Type B pancreatic cell (in vitro differentiated cells): ENCODE data around the gene MYLK2. TPM values are rescaled to one million over a fixed set of nuclear protein-coding genes. Genes with fewer than 3 reads are reported as not detected.

ENCODE experiments used
- DNase-seq: peaks from one replicate; pipeline ENCODE4 v3.0.0; 2021; ENCODE audit warnings: mixed read lengths; ENCODE audit not compliant: unreplicated experiment; ENCODE audit errors: extremely low spot score
- H3K27ac Mint-ChIP-seq: 2 replicates; pipeline ENCODE4 v1.8.0; 2021; ENCODE audit warnings: mild to moderate bottlenecking, mixed read lengths
- H3K27me3 Mint-ChIP-seq: 2 replicates; pipeline ENCODE4 v1.8.0; 2021; ENCODE audit warnings: mixed read lengths
- H3K36me3 Mint-ChIP-seq: 2 replicates; pipeline ENCODE4 v1.8.0; 2021; ENCODE audit warnings: mixed read lengths
- H3K4me1 Mint-ChIP-seq: one replicate; pipeline ENCODE4 v1.8.0; 2021; ENCODE audit warnings: mixed read lengths; ENCODE audit not compliant: unreplicated experiment
- H3K4me3 Mint-ChIP-seq: 2 replicates; pipeline ENCODE4 v1.8.0; 2021; ENCODE audit warnings: mild to moderate bottlenecking, mixed read lengths
- H3K9me3 Mint-ChIP-seq: 2 replicates; pipeline ENCODE4 v1.8.0; 2021; ENCODE audit warnings: mixed read lengths
- total RNA-seq: library from RNA; stranded (reverse); gene quantifications from 2 replicates; pipeline ENCODE4 v1.2.1, GENCODE V29; 2021; ENCODE audit warnings: low replicate concordance
- TF ChIP-seq, protein P1 (sequence below): fragments of 200-600 bp; sonication (generic); conservative IDR thresholded peaks from 2 replicates; pipeline ENCODE4 v1.5.0; 2021; ENCODE audit warnings: antibody characterized with exemption, mild to moderate bottlenecking

The MYLK2 gene
- total RNA-seq, 1 donor from 2014 or later: 0.77 TPM

DNA sequence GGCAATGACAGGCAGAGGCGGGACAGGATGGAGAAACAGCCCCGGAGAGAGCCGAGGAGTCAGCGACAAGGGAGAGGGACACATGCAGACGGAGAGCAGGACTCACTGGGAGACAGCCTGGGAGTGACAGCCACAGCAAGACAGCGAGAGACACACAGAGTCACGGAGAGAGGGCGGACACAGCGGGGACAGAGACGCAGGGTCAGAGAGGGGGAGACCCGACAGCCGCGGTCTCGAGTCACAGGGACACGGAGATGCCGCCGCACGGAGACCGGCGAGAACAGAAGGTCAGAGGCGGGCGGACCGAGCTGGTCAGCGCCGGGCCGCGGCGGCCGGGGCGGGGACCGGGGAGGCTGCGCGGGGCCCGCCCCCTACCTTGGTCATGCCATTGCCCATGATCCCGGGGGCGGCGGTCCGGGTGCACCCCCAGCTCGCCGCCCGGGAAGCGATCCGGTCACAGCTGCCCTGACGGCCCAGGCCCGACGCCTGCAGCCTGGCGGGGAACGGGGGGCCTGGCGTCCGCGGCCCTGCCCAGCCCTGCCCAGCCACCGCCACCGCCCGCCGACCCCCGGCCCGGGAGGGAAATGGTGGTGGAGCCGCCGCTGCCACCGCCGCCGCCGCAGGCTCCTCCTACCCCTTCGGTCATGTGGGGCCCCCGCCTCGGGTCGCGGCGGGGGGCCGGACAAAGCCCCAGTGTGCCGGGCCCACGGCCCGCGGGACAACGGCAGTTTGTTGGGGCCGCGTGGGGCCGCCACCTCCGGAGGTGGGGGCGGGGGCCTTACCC, 51.0 kb downstream of the MYLK2 start, which contains the start of the genes DUSP15 and TTLL9:
TSS of gene DUSP15 (minus strand) at position 586 of the 784 bp plus-strand sequence. CDS start at position 396, 190 bp downstream.
TSS of gene TTLL9 (plus strand) at position 693 of the 784 bp plus-strand sequence. CDS start 493 bp downstream, outside the sequence.
- Mint-ChIP-seq H3K9me3 (no peaks in the 10 kb centered on the region), H3K27ac (peak within 1 kb of the TSS; percentile 79), H3K4me1 (peaks cover 17% of the 10 kb centered on the region), H3K4me3 (peak within 1 kb of the TSS; percentile 94), H3K27me3 (peaks cover 57% of the 10 kb centered on the region), H3K36me3 (no peaks in the 10 kb centered on the region)
- TF ChIP-seq, protein P1, sequence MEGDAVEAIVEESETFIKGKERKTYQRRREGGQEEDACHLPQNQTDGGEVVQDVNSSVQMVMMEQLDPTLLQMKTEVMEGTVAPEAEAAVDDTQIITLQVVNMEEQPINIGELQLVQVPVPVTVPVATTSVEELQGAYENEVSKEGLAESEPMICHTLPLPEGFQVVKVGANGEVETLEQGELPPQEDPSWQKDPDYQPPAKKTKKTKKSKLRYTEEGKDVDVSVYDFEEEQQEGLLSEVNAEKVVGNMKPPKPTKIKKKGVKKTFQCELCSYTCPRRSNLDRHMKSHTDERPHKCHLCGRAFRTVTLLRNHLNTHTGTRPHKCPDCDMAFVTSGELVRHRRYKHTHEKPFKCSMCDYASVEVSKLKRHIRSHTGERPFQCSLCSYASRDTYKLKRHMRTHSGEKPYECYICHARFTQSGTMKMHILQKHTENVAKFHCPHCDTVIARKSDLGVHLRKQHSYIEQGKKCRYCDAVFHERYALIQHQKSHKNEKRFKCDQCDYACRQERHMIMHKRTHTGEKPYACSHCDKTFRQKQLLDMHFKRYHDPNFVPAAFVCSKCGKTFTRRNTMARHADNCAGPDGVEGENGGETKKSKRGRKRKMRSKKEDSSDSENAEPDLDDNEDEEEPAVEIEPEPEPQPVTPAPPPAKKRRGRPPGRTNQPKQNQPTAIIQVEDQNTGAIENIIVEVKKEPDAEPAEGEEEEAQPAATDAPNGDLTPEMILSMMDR: no peak
- no peak for DNase-seq

- H3K9me3 Mint-ChIP-seq: no peaks in the 10 kb centered on the region
- peaks cover 60% of the 10 kb centered on the region for H3K27me3 Mint-ChIP-seq
- no peak for DNase-seq
- H3K4me1 Mint-ChIP-seq: peaks cover 17% of the 10 kb centered on the region
- H3K36me3 Mint-ChIP-seq: no peaks in the 10 kb centered on the region
- peak overlapping the region; percentile 88 for H3K4me3 Mint-ChIP-seq
- TF ChIP-seq, protein P1: no peak
- peak overlapping the region; percentile 61 for H3K27ac Mint-ChIP-seq
These were observed 51.8 kb downstream of the MYLK2 start for GRCh38 chr20:31870726-31871617.

- H3K9me3 Mint-ChIP-seq: no peaks in the 10 kb centered on the region
- H3K27ac Mint-ChIP-seq: no peak overlapping the region
- DNase-seq: no peak
- peaks cover 58% of the 10 kb centered on the region for H3K27me3 Mint-ChIP-seq
- H3K4me3 Mint-ChIP-seq: peak overlapping the region; percentile 88
- H3K4me1 Mint-ChIP-seq: peaks cover 17% of the 10 kb centered on the region
- TF ChIP-seq, protein P1: no peak
- H3K36me3 Mint-ChIP-seq: no peaks in the 10 kb centered on the region
These were observed 52.4 kb downstream of the MYLK2 start for GRCh38 chr20:31871618-31871954.

DNA sequence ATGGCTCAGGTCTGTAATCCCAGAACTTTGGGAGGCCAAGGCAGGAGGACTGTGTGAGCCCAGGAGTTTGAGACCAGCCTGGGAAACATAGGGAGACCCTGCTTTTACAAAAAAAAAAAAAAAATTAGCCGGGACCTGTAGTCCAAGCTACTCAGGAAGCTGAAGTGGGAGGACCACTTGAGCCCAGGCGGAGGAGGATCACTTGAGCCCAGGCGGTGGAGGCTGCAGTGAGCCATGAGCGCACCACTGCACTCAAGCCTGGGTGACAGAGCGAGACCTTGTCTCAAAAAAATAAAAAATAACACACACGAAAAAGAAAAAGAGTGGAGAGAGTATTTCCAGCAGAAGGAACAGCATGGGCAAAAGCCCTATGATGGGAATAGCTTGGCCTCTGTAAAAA, 53.2 kb downstream of the MYLK2 start:
- Mint-ChIP-seq H3K36me3 (no peaks in the 10 kb centered on the region), H3K27ac (no peak overlapping the region), H3K4me3 (peak overlapping the region; percentile 61), H3K4me1 (peaks cover 13% of the 10 kb centered on the region), H3K27me3 (peaks cover 55% of the 10 kb centered on the region), H3K9me3 (no peaks in the 10 kb centered on the region)
- no peak for DNase-seq
- TF ChIP-seq, protein P1: no peak

- H3K4me1 Mint-ChIP-seq: peaks cover 3% of the 10 kb centered on the region
These were observed 56.5 kb downstream of the MYLK2 start for GRCh38 chr20:31875671-31876070.

More at GRCh38 chr20:31875671-31876070, 56.5 kb downstream of the MYLK2 start:
- no peak for DNase-seq
- Mint-ChIP-seq H3K27ac (no peak overlapping the region), H3K4me3 (no peak overlapping the region), H3K9me3 (no peaks in the 10 kb centered on the region), H3K27me3 (peaks cover 34% of the 10 kb centered on the region), H3K36me3 (no peaks in the 10 kb centered on the region)
- TF ChIP-seq, protein P1: no peak
